Epithelial cell of alveolus of lung (primary cell): ENCODE results near the gene CYSRT1. TPM values are rescaled to one million over a fixed set of nuclear protein-coding genes. Genes with fewer than 3 reads are reported as not detected.

ENCODE experiments used
- total RNA-seq: library from RNA; depleted of rRNA; stranded (reverse); fragments of >200 nt; gene quantifications from 2 replicates; pipeline ENCODE4 v1.2.1, GENCODE V29; 2015

CYSRT1 gene
- under 0.01 and 1.9 TPM in 2 replicates for total RNA-seq

DNA sequence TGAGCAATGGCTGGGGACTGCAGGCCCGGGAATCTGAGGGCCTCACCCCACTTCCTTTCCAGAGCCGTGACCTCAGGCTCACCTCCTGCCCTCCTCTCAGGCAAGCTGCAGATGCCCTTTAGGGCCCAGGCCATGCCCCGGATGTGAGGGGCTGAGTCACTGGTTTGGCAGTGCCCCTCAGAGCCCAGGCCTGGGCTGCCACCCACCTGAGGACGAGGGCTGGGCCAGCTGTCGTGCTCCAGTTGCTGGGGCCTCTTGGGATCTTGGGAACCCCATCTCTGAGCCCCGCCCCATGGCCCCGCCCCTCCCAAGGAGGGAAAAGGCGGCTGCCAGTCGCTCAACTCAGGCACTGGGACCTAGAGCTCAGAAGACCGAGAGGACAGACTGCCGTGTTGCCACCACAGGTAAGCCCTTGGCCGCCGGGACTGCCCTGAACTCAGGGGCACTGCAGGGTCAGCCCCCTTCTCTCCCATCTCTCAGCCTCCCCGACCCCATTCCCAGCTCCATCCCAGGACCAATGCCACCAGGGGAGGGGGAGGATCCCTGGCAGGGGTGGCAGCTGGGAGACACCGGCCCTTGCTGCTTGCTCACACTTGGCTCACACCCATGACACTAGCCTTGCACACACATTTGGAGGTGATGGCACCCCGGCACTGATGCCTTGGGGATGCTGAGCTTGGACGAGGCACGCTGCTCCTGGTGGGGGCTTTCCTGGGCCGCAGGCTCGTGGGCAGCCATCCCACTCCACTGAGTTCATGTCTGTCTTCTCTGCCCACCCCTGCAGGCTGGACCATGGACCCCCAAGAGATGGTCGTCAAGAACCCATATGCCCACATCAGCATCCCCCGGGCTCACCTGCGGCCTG lies at the start of gene CYSRT1:
Gene CYSRT1 (plus strand): TSS at position 345 of the 865 bp plus-strand sequence. CDS start 448 bp downstream, at position 793.

DNA sequence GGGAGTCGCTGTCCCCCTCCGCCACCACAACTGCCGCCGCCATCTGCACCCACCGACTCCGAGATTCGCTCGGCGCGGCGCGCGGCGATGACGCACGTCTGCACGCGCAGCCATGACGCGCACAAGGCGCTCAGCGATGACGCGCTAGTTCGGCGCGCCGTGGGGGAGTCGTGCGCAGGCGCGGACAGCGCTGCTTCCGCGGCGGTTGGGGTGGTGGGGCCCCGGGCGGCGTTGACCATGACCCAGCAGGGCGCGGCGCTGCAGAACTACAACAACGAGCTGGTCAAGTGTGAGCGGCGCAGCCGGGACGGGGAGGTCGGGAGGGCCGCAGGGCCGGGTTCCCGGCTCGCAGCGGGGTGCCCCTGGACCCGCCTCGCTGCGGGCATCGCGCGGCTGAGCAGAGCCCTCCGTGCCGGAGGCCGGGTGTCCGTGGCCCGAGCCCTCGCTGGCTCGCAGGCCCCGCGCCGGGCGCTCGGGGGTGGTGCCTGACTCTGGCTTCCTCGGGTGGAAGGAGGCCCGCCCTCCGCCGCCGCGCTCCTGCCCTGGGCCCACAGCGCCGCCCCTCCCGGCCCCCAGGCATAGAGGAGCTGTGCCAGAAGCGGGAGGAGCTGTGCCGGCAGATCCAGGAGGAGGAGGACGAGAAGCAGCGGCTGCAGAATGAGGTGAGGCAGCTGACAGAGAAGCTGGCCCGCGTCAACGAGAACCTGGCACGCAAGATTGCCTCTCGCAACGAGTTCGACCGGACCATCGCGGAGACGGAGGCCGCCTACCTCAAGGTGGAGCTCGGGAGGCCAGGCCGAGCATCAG lies 36.3 kb upstream of the CYSRT1 start, which contains the start of the genes ANAPC2 and SSNA1:
Gene ANAPC2 (minus strand): TSS at position 71 of the 807 bp plus-strand sequence. CDS start 28 bp downstream, at position 43.
Gene SSNA1 (plus strand): TSS at position 187 of the 807 bp plus-strand sequence. CDS start 51 bp downstream, at position 238.

GRCh38 chr9:137200311-137201204 lies 24.4 kb upstream of the CYSRT1 start, which contains the start of gene TPRN:
TPRN (minus strand) TSS chr9:137200741; CDS start chr9:137200711, 30 bp downstream.

DNA sequence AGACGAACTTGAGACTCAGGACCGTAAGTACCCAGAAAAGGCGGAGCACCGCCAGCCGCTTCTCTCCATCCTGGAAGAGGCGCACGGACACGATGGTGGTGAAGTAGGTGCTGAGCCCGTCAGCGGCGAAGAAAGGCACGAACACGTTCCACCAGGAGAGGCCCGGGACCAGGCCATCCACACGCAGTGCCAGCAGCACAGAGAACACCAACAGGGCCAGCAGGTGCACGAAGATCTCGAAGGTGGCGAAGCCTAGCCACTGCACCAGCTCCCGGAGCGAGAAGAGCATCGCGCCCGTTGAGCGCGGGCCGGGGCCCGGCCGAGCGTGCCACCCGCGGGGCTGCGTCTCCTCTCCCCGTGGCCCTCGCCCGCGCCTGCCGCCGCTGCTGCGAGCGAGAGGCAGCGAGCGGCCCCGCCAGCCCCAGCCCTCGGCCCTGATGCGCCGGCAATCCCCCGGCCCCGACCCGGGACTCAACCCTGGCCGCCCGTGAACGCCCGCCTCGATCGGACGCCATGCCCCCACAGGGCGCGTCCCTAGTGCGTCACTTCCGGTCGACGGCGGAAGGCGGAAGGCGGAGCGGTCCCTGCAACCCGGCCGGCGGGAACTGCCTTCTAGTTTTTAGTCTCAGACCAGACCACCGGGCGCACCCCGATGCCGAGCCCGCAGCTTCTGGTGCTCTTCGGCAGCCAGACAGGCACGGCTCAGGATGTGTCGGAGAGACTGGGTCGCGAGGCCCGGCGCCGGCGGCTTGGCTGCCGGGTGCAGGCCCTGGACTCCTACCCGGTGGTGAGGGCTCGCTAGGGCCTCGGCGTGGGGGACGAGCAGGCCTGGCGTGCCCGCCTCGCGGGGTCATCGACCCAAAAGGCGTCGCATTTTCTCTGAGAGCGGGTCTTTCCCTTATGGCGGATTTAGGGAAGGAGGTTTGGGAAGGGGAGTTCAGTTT lies 19.6 kb upstream of the CYSRT1 start, which contains the start of the genes NDOR1 and TMEM203:
Gene NDOR1 (plus strand): TSS at position 575 of the 944 bp plus-strand sequence. CDS start 78 bp downstream, at position 653.
Gene TMEM203 (minus strand): TSS at position 523 of the 944 bp plus-strand sequence. CDS start 234 bp downstream, at position 289.

DNA sequence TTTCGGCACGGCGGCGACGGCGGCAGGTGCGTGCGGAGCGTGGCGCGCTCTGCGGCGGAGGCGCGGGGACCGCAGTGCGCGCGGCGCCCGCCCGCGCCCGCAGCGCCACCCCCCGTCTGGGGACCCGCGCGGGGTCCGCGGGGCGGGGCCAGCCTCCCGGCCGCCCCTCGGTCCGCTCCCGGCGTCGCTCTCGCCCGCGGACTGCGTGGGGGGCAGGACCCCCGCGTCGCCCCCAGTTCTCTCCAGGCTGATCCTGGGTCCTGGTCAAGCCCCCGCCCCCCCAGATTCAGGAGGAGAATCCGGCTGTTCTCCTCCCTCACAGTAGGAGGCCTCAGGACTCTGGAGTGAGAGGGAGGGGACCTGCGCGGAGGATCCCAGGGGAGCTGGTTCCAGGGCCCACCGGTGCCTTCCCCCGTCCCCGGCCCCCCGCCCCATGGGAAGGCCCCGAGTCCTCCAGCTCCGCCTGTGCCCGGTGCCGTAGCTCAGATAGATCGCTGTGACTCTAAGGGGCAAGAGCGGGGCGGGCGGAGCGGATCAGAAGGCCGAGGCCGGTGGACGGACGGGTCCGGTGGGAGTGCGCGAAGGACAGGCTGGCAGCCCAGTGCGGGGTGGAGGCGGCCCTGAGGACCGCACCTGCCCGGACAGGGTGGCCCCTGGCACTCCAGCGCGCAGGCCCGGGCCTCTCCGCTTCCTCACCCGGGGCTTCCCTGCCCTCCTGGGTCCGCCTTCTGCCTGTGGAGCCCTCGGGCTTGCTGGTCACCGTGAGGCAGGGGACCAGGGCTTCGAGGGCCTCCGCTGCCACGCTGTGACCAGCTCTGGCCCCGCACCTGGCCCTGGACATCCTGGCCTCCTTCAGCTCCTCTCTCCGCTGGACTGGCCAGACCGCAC lies 2.5 kb upstream of the CYSRT1 start, which contains the start of gene RNF208:
Gene RNF208 (minus strand): TSS at position 51 of the 888 bp plus-strand sequence. CDS start 1,028 bp downstream, outside the sequence.

GRCh38 chr9:137227054-137227852 lies 2.3 kb downstream of the CYSRT1 start, which contains the start of gene RNF224:
RNF224 (plus strand) TSS chr9:137227502; CDS start chr9:137228336, 834 bp downstream.

DNA sequence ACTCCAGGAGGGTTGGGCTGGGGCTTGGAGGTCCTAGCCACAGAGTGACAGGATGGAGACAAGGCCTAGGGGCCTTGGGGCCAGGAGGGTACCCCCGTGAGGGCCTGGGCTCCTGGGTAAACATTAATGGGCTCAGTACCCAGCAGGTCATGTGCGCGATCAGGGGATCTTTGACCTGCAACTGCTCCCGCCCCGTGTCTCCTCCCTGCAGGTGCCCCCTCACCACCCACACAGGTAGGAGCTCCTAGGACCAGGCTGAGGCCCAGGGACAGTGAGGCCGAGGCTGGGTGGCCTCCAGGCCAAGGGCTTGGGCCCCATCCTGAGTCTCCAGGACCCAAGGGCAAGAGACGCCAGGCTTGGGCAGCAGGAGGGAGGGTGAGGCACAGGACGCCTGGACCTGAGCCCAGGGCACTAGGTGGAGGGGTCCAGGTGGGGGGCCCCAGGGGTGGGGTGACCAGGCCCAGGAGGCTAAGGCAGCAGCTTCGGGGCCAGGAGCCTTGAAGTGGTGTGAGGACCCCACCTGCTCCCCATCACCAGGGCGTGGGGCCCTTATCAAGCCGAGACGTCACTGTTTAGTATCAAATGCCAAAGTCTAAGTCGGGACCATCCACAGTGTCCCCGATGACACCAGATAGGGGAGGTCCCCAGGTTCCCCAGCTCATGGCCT lies 5.9 kb downstream of the CYSRT1 start, which contains the start of gene SLC34A3:
Gene SLC34A3 (plus strand): TSS at position 197 of the 667 bp plus-strand sequence. CDS start 802 bp downstream, outside the sequence.

GRCh38 chr9:137240841-137241489 lies 16.0 kb downstream of the CYSRT1 start, which contains the start of gene TUBB4B:
TUBB4B (plus strand) TSS chr9:137241287; CDS start chr9:137241361, 74 bp downstream.

GRCh38 chr9:137251194-137251461 lies 26.2 kb downstream of the CYSRT1 start, which contains the start of gene STPG3:
STPG3 (plus strand) TSS chr9:137251286; CDS start chr9:137251287, 1 bp downstream.

GRCh38 chr9:137254624-137255447 lies 29.9 kb downstream of the CYSRT1 start, which contains the start of gene NELFB:
NELFB (plus strand) TSS chr9:137255327.

Other genes with a start within 250 kb of the CYSRT1 start
- 0.39 and 78.2 TPM in 2 replicates for gene PTGDS, start 247.7 kb upstream of the CYSRT1 start, total RNA-seq
- gene LCNL1, start 242.2 kb upstream of the CYSRT1 start, total RNA-seq = 1.9 TPM in 1 of 2 replicates, not detected in the other
- 19.1 and 33.0 TPM in 2 replicates for gene PAXX, start 232.8 kb upstream of the CYSRT1 start, total RNA-seq
- gene CLIC3, start 228.6 kb upstream of the CYSRT1 start, total RNA-seq = 3.1 and 6.2 TPM in 2 replicates
- gene ABCA2, start 196.9 kb upstream of the CYSRT1 start, total RNA-seq = 14.9 and 15.8 TPM in 2 replicates
- gene FUT7, start 193.1 kb upstream of the CYSRT1 start, total RNA-seq = not detected in 2 replicates
- 25.2 and 54.9 TPM in 2 replicates for gene NPDC1, start 179.0 kb upstream of the CYSRT1 start, total RNA-seq
- gene ENTPD2, start 171.1 kb upstream of the CYSRT1 start, total RNA-seq = 0.72 TPM in 1 of 2 replicates, not detected in the other
- 5.0 and 10.7 TPM in 2 replicates for gene SAPCD2, start 154.6 kb upstream of the CYSRT1 start, total RNA-seq
- 5.7 and 11.7 TPM in 2 replicates for gene UAP1L1, start 147.7 kb upstream of the CYSRT1 start, total RNA-seq
- 50.3 and 94.1 TPM in 2 replicates for gene MAN1B1, start 138.2 kb upstream of the CYSRT1 start, total RNA-seq
- 69.8 and 123 TPM in 2 replicates for gene DPP7, start 110.4 kb upstream of the CYSRT1 start, total RNA-seq
- not detected in 2 replicates for gene GRIN1, start 86.0 kb upstream of the CYSRT1 start, total RNA-seq
- gene LRRC26, start 55.1 kb upstream of the CYSRT1 start, total RNA-seq = not detected in 2 replicates
- gene TMEM210, start 53.1 kb upstream of the CYSRT1 start, total RNA-seq = not detected in 2 replicates
- gene ANAPC2, start 36.6 kb upstream of the CYSRT1 start, total RNA-seq = 7.8 and 20.0 TPM in 2 replicates
- gene SSNA1, start 36.5 kb upstream of the CYSRT1 start, total RNA-seq = 61.1 and 99.0 TPM in 2 replicates
- gene TPRN, start 24.4 kb upstream of the CYSRT1 start, total RNA-seq = 7.8 and 12.2 TPM in 2 replicates
- gene TMEM203, start 19.5 kb upstream of the CYSRT1 start, total RNA-seq = 45.5 and 57.0 TPM in 2 replicates
- 8.3 and 15.6 TPM in 2 replicates for gene NDOR1, start 19.5 kb upstream of the CYSRT1 start, total RNA-seq
- 0.13 and 6.3 TPM in 2 replicates for gene RNF208, start 2.9 kb upstream of the CYSRT1 start, total RNA-seq
- gene RNF224, start 2.3 kb downstream of the CYSRT1 start, total RNA-seq = not detected in 2 replicates
- gene SLC34A3, start 5.7 kb downstream of the CYSRT1 start, total RNA-seq = not detected in 2 replicates
- 224 and 626 TPM in 2 replicates for gene TUBB4B, start 16.1 kb downstream of the CYSRT1 start, total RNA-seq
- gene STPG3, start 26.1 kb downstream of the CYSRT1 start, total RNA-seq = not detected in 2 replicates
- 49.1 and 60.2 TPM in 2 replicates for gene NELFB, start 30.2 kb downstream of the CYSRT1 start, total RNA-seq
- 38.1 and 52.4 TPM in 2 replicates for gene TOR4A, start 52.6 kb downstream of the CYSRT1 start, total RNA-seq
- 0.78 and 1.8 TPM in 2 replicates for gene NRARP, start 77.1 kb downstream of the CYSRT1 start, total RNA-seq
- gene EXD3, start 198.0 kb downstream of the CYSRT1 start, total RNA-seq = 4.8 and 9.7 TPM in 2 replicates
- gene NOXA1, start 198.2 kb downstream of the CYSRT1 start, total RNA-seq = 0.26 TPM in 1 of 2 replicates, not detected in the other
- not detected in 2 replicates for gene ENTPD8, start 216.2 kb downstream of the CYSRT1 start, total RNA-seq
- 27.4 and 49.7 TPM in 2 replicates for gene NSMF, start 234.2 kb downstream of the CYSRT1 start, total RNA-seq